ENCODE results near the gene ARHGAP26. TPM values are rescaled to one million over a fixed set of nuclear protein-coding genes. Genes with fewer than 3 reads are reported as not detected.

Gene ARHGAP26
- total RNA-seq, 1 donor from 2014 or later: 20.1 TPM

GRCh38 chr5:143215690-143216089 lies 445.5 kb downstream of the ARHGAP26 start:
- H3K4me3 Mint-ChIP-seq (ENCODE audit: unreplicated experiment): no peak overlapping the region
- peaks cover 18% of the 10 kb centered on the region for H3K4me1 Mint-ChIP-seq (ENCODE audit: low read depth, unreplicated experiment)
- H3K27me3 Mint-ChIP-seq (ENCODE audit: unreplicated experiment): peaks cover 1% of the 10 kb centered on the region
- no peak overlapping the region for H3K27ac Mint-ChIP-seq (ENCODE audit: unreplicated experiment)
- TF ChIP-seq, protein P1, sequence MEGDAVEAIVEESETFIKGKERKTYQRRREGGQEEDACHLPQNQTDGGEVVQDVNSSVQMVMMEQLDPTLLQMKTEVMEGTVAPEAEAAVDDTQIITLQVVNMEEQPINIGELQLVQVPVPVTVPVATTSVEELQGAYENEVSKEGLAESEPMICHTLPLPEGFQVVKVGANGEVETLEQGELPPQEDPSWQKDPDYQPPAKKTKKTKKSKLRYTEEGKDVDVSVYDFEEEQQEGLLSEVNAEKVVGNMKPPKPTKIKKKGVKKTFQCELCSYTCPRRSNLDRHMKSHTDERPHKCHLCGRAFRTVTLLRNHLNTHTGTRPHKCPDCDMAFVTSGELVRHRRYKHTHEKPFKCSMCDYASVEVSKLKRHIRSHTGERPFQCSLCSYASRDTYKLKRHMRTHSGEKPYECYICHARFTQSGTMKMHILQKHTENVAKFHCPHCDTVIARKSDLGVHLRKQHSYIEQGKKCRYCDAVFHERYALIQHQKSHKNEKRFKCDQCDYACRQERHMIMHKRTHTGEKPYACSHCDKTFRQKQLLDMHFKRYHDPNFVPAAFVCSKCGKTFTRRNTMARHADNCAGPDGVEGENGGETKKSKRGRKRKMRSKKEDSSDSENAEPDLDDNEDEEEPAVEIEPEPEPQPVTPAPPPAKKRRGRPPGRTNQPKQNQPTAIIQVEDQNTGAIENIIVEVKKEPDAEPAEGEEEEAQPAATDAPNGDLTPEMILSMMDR (IDR thresholded peaks at IDR 0.05; ENCODE audit: partially characterized antibody, unreplicated experiment): no peak
- H3K36me3 Mint-ChIP-seq (ENCODE audit: unreplicated experiment): no peaks in the 10 kb centered on the region
- DNase-seq: no peak
- no peaks in the 10 kb centered on the region for H3K9me3 Mint-ChIP-seq (ENCODE audit: unreplicated experiment)

- no peak for DNase-seq
- H3K27ac Mint-ChIP-seq (ENCODE audit: unreplicated experiment): no peak overlapping the region
- H3K27me3 Mint-ChIP-seq (ENCODE audit: unreplicated experiment): peaks cover 3% of the 10 kb centered on the region
- TF ChIP-seq, protein P1 (IDR thresholded peaks at IDR 0.05; ENCODE audit: partially characterized antibody, unreplicated experiment): no peak
- no peaks in the 10 kb centered on the region for H3K36me3 Mint-ChIP-seq (ENCODE audit: unreplicated experiment)
- no peak overlapping the region for H3K4me3 Mint-ChIP-seq (ENCODE audit: unreplicated experiment)
- H3K9me3 Mint-ChIP-seq (ENCODE audit: unreplicated experiment): no peaks in the 10 kb centered on the region
- H3K4me1 Mint-ChIP-seq (ENCODE audit: low read depth, unreplicated experiment): peaks cover 18% of the 10 kb centered on the region
Measured at GRCh38 chr5:143216211-143216610, 446.0 kb downstream of the ARHGAP26 start.

- Mint-ChIP-seq H3K4me1 (ENCODE audit: low read depth, unreplicated experiment) (peaks cover 19% of the 10 kb centered on the region), H3K27me3 (ENCODE audit: unreplicated experiment) (peaks cover 4% of the 10 kb centered on the region), H3K9me3 (ENCODE audit: unreplicated experiment) (no peaks in the 10 kb centered on the region), H3K27ac (ENCODE audit: unreplicated experiment) (no peak overlapping the region), H3K4me3 (ENCODE audit: unreplicated experiment) (no peak overlapping the region), H3K36me3 (ENCODE audit: unreplicated experiment) (no peaks in the 10 kb centered on the region)
- TF ChIP-seq, protein P1 (IDR thresholded peaks at IDR 0.05; ENCODE audit: partially characterized antibody, unreplicated experiment): no peak
- no peak for DNase-seq
Measured at GRCh38 chr5:143217065-143217803, 447.1 kb downstream of the ARHGAP26 start.

DNA sequence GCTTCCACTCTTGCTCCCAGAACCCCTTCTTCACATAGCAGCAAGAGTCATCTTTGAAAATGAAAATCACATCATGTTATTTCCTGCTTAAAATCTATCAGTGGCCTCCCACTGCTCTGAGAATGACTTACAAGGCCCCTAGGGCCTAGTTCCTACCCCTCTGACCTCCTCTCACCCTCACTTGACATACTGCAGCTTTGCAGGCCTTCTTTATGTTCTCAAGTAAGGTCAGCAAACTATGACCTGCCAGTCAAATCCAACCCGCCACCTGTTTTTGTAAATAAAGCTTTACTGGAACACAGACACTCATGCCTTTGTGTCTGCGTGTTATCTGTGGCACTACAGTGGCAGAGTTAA lies 447.6 kb downstream of the ARHGAP26 start:
- Mint-ChIP-seq H3K27me3 (ENCODE audit: unreplicated experiment) (peaks cover 4% of the 10 kb centered on the region), H3K9me3 (ENCODE audit: unreplicated experiment) (no peaks in the 10 kb centered on the region), H3K27ac (ENCODE audit: unreplicated experiment) (no peak overlapping the region), H3K36me3 (ENCODE audit: unreplicated experiment) (no peaks in the 10 kb centered on the region), H3K4me1 (ENCODE audit: low read depth, unreplicated experiment) (peaks cover 19% of the 10 kb centered on the region), H3K4me3 (ENCODE audit: unreplicated experiment) (no peak overlapping the region)
- DNase-seq: no peak
- TF ChIP-seq, protein P1 (IDR thresholded peaks at IDR 0.05; ENCODE audit: partially characterized antibody, unreplicated experiment): no peak

GRCh38 chr5:143218517-143219170 lies 448.5 kb downstream of the ARHGAP26 start:
- DNase-seq: no peak
- Mint-ChIP-seq H3K27ac (ENCODE audit: unreplicated experiment) (no peak overlapping the region), H3K36me3 (ENCODE audit: unreplicated experiment) (no peaks in the 10 kb centered on the region), H3K4me1 (ENCODE audit: low read depth, unreplicated experiment) (peaks cover 13% of the 10 kb centered on the region), H3K4me3 (ENCODE audit: unreplicated experiment) (no peak overlapping the region), H3K27me3 (ENCODE audit: unreplicated experiment) (peaks cover 4% of the 10 kb centered on the region), H3K9me3 (ENCODE audit: unreplicated experiment) (no peaks in the 10 kb centered on the region)
- TF ChIP-seq, protein P1 (IDR thresholded peaks at IDR 0.05; ENCODE audit: partially characterized antibody, unreplicated experiment): no peak

Data from glutamatergic neuron (in vitro differentiated cells).